GM23338 (cell line): ENCODE results near the gene PRR35. TPM values are rescaled to one million over a fixed set of nuclear protein-coding genes. Genes with fewer than 3 reads are reported as not detected.

Experiments
- ATAC-seq: fragments of 200-7000 bp; cut with Tn5 transposase; 3 replicates; pipeline ENCODE4 v1.9.1; 2020
- DNase-seq: peaks from one replicate; pipeline ENCODE4 v3.0.0-alpha.2; 2015; ENCODE audit warnings: low spot score
- H2AFZ ChIP-seq: fragments of 200-600 bp; sonication (generic); 2 replicates; pipeline ENCODE4 v1.8.0; 2016; ENCODE audit warnings: antibody characterized with exemption, mild to moderate bottlenecking, moderate library complexity
- H3F3A ChIP-seq: fragments of 200-600 bp; sonication (generic); replicated peaks from 2 replicates; pipeline ENCODE4 v1.8.0; 2017; ENCODE audit warnings: antibody characterized with exemption, mixed run types, low read depth
- H3K27ac ChIP-seq: fragments of 200-600 bp; sonication (generic); 2 replicates; pipeline ENCODE4 v1.6.1; 2016; ENCODE audit warnings: low read depth
- H3K27me3 ChIP-seq: fragments of 200-600 bp; sonication (generic); 2 replicates; pipeline ENCODE4 v1.8.0; 2016; ENCODE audit warnings: mild to moderate bottlenecking, mixed run types, moderate library complexity; ENCODE audit not compliant: insufficient read depth
- H3K36me3 ChIP-seq: fragments of 200-600 bp; sonication (generic); 2 replicates; pipeline ENCODE4 v1.8.0; 2016; ENCODE audit warnings: mild to moderate bottlenecking; ENCODE audit not compliant: insufficient read depth
- H3K4me1 ChIP-seq: fragments of 200-600 bp; sonication (generic); 2 replicates; pipeline ENCODE4 v1.8.0; 2016; ENCODE audit warnings: mild to moderate bottlenecking, moderate library complexity; ENCODE audit not compliant: insufficient read depth
- H3K4me2 ChIP-seq: fragments of 200-600 bp; sonication (generic); 2 replicates; pipeline ENCODE4 v1.7.1; 2017; ENCODE audit warnings: mixed run types
- H3K4me3 ChIP-seq: fragments of 200-600 bp; sonication (generic); 2 replicates; pipeline ENCODE4 v1.6.1; 2016; ENCODE audit warnings: mixed run types
- H3K79me2 ChIP-seq: fragments of 200-600 bp; sonication (generic); replicated peaks from 2 replicates; pipeline ENCODE4 v1.8.0; 2017; ENCODE audit warnings: mild to moderate bottlenecking; ENCODE audit not compliant: insufficient read depth
- H3K9me2 ChIP-seq: fragments of 200-600 bp; sonication (generic); 2 replicates; pipeline ENCODE4 v1.8.0; 2017; ENCODE audit not compliant: insufficient read depth
- H4K20me1 ChIP-seq: fragments of 200-600 bp; sonication (generic); replicated peaks from 2 replicates; pipeline ENCODE4 v1.8.0; 2017; ENCODE audit warnings: mild to moderate bottlenecking; ENCODE audit not compliant: insufficient read depth
- H3K27ac Mint-ChIP-seq: 2 replicates; pipeline ENCODE4 v1.8.0; 2020; ENCODE audit warnings: inconsistent platforms, mild to moderate bottlenecking, moderate library complexity, mixed read lengths
- H3K27me3 Mint-ChIP-seq: 3 replicates; pipeline ENCODE4 v1.8.0; 2022; ENCODE audit warnings: low read depth, mild to moderate bottlenecking, moderate library complexity, mixed read lengths, inconsistent platforms; ENCODE audit not compliant: insufficient read depth, poor library complexity
- H3K36me3 Mint-ChIP-seq: 3 replicates; pipeline ENCODE4 v1.8.0; 2021; ENCODE audit warnings: low read depth, mild to moderate bottlenecking, inconsistent platforms, moderate library complexity, mixed read lengths
- H3K4me1 Mint-ChIP-seq: 3 replicates; pipeline ENCODE4 v1.8.0; 2020; ENCODE audit warnings: mild to moderate bottlenecking, inconsistent platforms, mixed read lengths
- H3K4me3 Mint-ChIP-seq: 3 replicates; pipeline ENCODE4 v1.8.0; 2021; ENCODE audit warnings: moderate library complexity, mild to moderate bottlenecking, inconsistent platforms, mixed read lengths
- H3K9me3 Mint-ChIP-seq: 3 replicates; pipeline ENCODE4 v1.8.0; 2020; ENCODE audit warnings: moderate library complexity, mild to moderate bottlenecking, inconsistent platforms, mixed read lengths
- EZH2phosphoT487 ChIP-seq: fragments of 200-600 bp; sonication (generic); IDR thresholded peaks from one replicate; pipeline ENCODE4 v1.8.1; 2018; ENCODE audit warnings: antibody characterized with exemption; ENCODE audit not compliant: unreplicated experiment
- JUNB ChIP-seq: IDR thresholded peaks from one replicate; pipeline ENCODE4 v1.6.1; 2016; ENCODE audit warnings: antibody characterized with exemption; ENCODE audit not compliant: unreplicated experiment
- NANOG ChIP-seq: IDR thresholded peaks from 2 replicates; pipeline ENCODE4 v1.6.1; 2016; ENCODE audit warnings: antibody characterized with exemption, borderline replicate concordance
- POLR2AphosphoS5 ChIP-seq: IDR thresholded peaks from 2 replicates; pipeline ENCODE4 v1.6.1; 2016; ENCODE audit warnings: antibody characterized with exemption, low read depth
- REST ChIP-seq: IDR thresholded peaks from one replicate; pipeline ENCODE4 v1.6.1; 2018; ENCODE audit warnings: antibody characterized with exemption; ENCODE audit not compliant: unreplicated experiment
- STAT1 ChIP-seq: IDR thresholded peaks from one replicate; pipeline ENCODE4 v1.6.1; 2016; ENCODE audit warnings: antibody characterized with exemption; ENCODE audit not compliant: unreplicated experiment
- polyA plus RNA-seq: library from polyadenylated mRNA; unstranded; fragments of >200 nt; fragmentation: Nextera tagmentation; extraction: Ambion mirVana; gene quantifications from 2 replicates; pipeline ENCODE4 v1.2.1, GENCODE V29; 2016
- total RNA-seq: library from RNA; depleted of rRNA; stranded (reverse); fragments of >200 nt; shearing (Covaris generic); gene quantifications from 2 replicates; pipeline ENCODE4 v1.2.3, GENCODE V29; 2014
- TF ChIP-seq, protein P1 (sequence below): fragments of 250-450 bp; sonication (Bioruptor Pico); IDR thresholded peaks from 2 replicates; pipeline ENCODE4 v1.5.0; 2020; ENCODE audit warnings: mild to moderate bottlenecking, moderate library complexity

The PRR35 gene
- total and polyA plus RNA-seq, 2 experiments from 2014 or later = 0.32 to 1.4 TPM

- Histone ChIP-seq H3K4me2 (no peak overlapping the region), H3K4me1 (peaks cover 6% of the 10 kb centered on the region; the same call in 1 of the 2 replicates), H3K9me2 (no peaks in the 10 kb centered on the region), H3K4me3 (no peak overlapping the region), H3K27me3 (no peaks in the 10 kb centered on the region), H2AFZ (no peak overlapping the region), H3K36me3 (no peaks in the 10 kb centered on the region), H3K79me2 (peaks cover 7% of the 10 kb centered on the region), H3K27ac (no peak overlapping the region), H3F3A (0 out of 2 replicates have a peak, but pooled peaks cover 4% of the 10 kb centered on the region), H4K20me1 (peaks cover 3% of the 10 kb centered on the region; the same call in 1 of the 2 replicates)
- H3K27me3 Mint-ChIP-seq = peaks cover 17% of the 10 kb centered on the region
- no peak for DNase-seq
- H3K27ac Mint-ChIP-seq = no peak overlapping the region
- TF ChIP-seq JUNB (no peak), REST (no peak), POLR2AphosphoS5 (no peak)
- H3K9me3 Mint-ChIP-seq = no peaks in the 10 kb centered on the region; the same call in 2 of the 3 replicates
- H3K4me3 Mint-ChIP-seq = no peak overlapping the region; the same call in 2 of the 3 replicates
- H3K36me3 Mint-ChIP-seq = peaks cover 8% of the 10 kb centered on the region
- ATAC-seq = no peak
- peaks cover 11% of the 10 kb centered on the region for H3K4me1 Mint-ChIP-seq
Measured at GRCh38 chr16:523097-523741, 37.0 kb upstream of the PRR35 start.

- ATAC-seq (no peak), DNase-seq (no peak)
- no peak overlapping the region for H3K4me3 Mint-ChIP-seq
- H3K27ac ChIP-seq = no peak overlapping the region
- H3K79me2 ChIP-seq = peaks cover 19% of the 10 kb centered on the region
- no peak overlapping the region for H3K4me3 ChIP-seq
- no peak overlapping the region for H2AFZ ChIP-seq
- H3K36me3 Mint-ChIP-seq = peaks cover 7% of the 10 kb centered on the region
- peaks cover 6% of the 10 kb centered on the region; the same call in 1 of the 2 replicates for H3K4me1 ChIP-seq
- H3K27me3 Mint-ChIP-seq = peaks cover 15% of the 10 kb centered on the region
- H3K9me3 Mint-ChIP-seq = no peaks in the 10 kb centered on the region; the same call in 2 of the 3 replicates
- H3K27me3 ChIP-seq = no peaks in the 10 kb centered on the region
- no peaks in the 10 kb centered on the region for H3K36me3 ChIP-seq
- H3K9me2 ChIP-seq = no peaks in the 10 kb centered on the region
- no peak for TF ChIP-seq POLR2AphosphoS5
- TF ChIP-seq, protein P1, sequence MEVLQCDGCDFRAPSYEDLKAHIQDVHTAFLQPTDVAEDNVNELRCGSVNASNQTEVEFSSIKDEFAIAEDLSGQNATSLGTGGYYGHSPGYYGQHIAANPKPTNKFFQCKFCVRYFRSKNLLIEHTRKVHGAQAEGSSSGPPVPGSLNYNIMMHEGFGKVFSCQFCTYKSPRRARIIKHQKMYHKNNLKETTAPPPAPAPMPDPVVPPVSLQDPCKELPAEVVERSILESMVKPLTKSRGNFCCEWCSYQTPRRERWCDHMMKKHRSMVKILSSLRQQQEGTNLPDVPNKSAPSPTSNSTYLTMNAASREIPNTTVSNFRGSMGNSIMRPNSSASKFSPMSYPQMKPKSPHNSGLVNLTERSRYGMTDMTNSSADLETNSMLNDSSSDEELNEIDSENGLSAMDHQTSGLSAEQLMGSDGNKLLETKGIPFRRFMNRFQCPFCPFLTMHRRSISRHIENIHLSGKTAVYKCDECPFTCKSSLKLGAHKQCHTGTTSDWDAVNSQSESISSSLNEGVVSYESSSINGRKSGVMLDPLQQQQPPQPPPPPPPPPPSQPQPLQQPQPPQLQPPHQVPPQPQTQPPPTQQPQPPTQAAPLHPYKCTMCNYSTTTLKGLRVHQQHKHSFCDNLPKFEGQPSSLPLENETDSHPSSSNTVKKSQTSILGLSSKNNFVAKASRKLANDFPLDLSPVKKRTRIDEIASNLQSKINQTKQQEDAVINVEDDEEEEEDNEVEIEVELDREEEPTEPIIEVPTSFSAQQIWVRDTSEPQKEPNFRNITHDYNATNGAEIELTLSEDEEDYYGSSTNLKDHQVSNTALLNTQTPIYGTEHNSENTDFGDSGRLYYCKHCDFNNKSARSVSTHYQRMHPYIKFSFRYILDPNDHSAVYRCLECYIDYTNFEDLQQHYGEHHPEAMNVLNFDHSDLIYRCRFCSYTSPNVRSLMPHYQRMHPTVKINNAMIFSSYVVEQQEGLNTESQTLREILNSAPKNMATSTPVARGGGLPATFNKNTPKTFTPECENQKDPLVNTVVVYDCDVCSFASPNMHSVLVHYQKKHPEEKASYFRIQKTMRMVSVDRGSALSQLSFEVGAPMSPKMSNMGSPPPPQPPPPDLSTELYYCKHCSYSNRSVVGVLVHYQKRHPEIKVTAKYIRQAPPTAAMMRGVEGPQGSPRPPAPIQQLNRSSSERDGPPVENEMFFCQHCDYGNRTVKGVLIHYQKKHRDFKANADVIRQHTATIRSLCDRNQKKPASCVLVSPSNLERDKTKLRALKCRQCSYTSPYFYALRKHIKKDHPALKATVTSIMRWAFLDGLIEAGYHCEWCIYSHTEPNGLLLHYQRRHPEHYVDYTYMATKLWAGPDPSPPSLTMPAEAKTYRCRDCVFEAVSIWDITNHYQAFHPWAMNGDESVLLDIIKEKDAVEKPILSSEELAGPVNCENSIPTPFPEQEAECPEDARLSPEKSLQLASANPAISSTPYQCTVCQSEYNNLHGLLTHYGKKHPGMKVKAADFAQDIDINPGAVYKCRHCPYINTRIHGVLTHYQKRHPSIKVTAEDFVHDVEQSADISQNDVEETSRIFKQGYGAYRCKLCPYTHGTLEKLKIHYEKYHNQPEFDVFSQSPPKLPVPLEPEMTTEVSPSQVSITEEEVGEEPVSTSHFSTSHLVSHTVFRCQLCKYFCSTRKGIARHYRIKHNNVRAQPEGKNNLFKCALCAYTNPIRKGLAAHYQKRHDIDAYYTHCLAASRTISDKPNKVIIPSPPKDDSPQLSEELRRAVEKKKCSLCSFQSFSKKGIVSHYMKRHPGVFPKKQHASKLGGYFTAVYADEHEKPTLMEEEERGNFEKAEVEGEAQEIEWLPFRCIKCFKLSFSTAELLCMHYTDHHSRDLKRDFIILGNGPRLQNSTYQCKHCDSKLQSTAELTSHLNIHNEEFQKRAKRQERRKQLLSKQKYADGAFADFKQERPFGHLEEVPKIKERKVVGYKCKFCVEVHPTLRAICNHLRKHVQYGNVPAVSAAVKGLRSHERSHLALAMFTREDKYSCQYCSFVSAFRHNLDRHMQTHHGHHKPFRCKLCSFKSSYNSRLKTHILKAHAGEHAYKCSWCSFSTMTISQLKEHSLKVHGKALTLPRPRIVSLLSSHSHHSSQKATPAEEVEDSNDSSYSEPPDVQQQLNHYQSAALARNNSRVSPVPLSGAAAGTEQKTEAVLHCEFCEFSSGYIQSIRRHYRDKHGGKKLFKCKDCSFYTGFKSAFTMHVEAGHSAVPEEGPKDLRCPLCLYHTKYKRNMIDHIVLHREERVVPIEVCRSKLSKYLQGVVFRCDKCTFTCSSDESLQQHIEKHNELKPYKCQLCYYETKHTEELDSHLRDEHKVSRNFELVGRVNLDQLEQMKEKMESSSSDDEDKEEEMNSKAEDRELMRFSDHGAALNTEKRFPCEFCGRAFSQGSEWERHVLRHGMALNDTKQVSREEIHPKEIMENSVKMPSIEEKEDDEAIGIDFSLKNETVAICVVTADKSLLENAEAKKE (CRISPR knock-in tag) = no peak
- TF ChIP-seq EZH2phosphoT487 = no peak
- no peak for TF ChIP-seq STAT1
- TF ChIP-seq NANOG = no peak
- peaks cover 13% of the 10 kb centered on the region for H4K20me1 ChIP-seq
- no peak overlapping the region for H3K4me2 ChIP-seq
- peaks cover 21% of the 10 kb centered on the region for H3K4me1 Mint-ChIP-seq
- 0 out of 2 replicates have a peak, but pooled peaks cover 4% of the 10 kb centered on the region for H3F3A ChIP-seq
- H3K27ac Mint-ChIP-seq = no peak overlapping the region
Measured at GRCh38 chr16:524274-525040, 35.7 kb upstream of the PRR35 start.
